DMS114 treated with DMSO at 0.1 percent for 48 hours (cell line): ENCODE results near the gene CTCFL.
"Not testable (repeated sequence)": the region's sequence is repeated elsewhere in the genome, so short reads cannot be mapped to it uniquely, and the experiment has no call there.

Experiments used
- DNase-seq: peaks from one replicate; lab custom pipeline; 2025; ENCODE audit not compliant: unreplicated experiment; lab: John Stamatoyannopoulos, UW

Gene CTCFL

GRCh38 chr20:57483287-57484050 is 41.5 kb downstream of the CTCFL start:
- no peak for DNase-seq

DNA sequence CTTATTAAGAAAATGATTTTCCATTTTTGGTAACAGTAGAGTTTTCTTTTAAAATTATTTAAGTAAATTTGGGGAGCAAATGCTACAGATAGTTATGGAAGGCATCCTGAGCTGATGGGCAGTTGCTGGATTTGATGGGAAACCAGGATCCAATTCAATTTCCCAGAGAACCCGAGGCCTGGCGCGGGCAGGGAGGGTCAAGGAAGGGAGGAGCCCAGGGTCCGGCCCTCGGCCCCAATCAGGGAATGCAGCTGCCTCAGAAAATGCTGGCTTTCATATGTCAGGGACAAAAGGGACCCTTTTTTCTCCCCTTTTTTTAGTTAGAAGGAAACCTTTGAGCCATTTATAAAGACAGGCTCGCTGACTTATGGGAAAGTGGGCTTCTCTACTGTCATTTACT is 42.1 kb downstream of the CTCFL start:
- DNase-seq: no peak

- no peak for DNase-seq
Measured at GRCh38 chr20:57482148-57482547, 42.8 kb downstream of the CTCFL start.

DNA sequence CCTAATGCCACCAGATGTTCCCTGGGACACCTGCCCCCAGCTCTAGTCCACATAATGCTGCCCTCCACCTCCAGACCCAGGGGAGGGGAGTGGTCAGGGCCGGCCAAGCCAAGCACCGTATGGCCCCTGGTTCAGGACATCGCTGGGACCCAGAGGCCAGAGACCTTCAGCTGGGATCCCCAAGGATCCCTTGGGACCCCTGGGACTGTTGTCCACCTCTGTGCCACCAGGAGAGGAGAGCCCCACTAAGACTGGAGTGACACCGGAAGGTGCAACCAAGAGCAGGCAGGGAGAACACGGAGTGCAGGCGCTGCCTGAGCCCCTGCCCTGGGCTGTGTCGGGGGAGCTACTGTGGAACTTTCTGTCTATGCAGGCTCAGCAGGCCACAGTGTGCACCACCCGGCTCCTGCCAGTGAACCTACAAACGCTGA is 43.6 kb downstream of the CTCFL start:
- no peak for DNase-seq

DNA sequence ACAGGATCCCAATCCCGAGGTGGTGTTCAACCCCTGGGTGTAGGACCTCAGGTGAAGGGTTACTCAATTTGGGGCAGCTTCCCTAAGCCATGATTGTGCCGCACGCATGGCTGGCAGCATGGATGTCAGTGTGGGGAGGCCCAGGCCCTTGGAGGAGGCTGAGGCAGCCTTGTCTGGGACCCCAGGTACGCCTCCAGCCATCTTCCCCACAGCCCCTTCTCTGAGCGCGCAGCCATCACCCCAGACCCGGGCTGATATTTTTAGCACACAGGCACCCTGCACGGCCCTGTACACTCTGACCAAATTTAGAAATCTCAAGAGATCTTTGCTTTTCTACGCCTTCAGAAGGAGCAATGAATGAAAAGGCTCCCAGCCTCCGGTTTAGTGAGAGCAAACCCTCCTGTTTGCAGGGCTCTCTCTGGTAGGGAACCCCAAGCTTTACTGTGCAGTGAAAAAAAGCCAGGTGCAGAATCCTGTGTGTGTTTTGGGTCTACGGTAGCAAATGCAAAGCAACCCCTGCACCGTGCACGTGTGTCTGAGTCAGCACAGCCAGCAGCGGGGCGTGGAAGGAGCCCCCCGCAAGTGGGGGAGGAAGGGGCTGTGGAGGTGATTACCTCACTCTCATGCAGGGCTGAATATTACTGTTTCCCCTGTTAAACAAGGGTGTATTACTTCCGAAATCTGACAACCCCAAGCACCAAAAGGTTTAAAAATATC is 44.3 kb downstream of the CTCFL start:
- DNase-seq: no peak

DNA sequence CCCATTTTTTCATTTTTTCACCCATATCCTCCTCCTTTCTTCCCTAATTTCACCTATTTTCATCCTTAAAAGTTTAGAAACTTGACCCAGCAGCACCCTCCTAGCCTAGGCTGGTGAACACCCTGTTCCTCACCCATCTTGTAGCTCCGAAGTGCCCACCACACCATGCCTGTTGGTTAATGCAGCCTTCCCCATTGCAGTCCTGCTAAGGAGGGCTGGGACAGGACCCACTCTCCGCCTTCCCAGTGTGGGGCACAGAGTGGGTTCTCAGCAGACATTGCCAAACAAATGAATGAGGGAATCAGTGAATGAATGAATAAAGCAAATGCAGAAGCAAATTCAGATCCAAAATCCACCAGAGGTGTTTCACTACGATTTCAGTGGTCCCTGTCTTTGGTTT is 45.7 kb downstream of the CTCFL start:
- DNase-seq: no peak

DNA sequence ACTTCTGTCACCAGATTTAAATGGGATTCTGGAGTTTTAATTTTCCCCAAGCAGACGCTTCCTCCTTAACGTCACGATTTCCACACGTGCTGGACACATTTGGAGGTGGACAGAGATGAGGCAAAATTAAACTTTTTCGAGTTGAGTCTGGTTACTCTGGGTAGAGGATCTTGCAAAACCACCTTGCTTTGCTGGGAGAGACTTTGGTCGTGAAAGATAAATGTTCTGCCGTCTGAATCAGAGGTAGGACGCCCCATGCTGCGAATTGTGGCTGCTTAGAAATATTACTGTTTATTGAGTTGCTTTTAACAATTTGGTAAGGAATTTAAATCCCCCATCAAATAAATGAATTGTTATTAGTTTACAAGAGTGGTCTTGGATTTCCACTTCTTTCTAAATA is 46.8 kb downstream of the CTCFL start:
- no peak for DNase-seq

DNA sequence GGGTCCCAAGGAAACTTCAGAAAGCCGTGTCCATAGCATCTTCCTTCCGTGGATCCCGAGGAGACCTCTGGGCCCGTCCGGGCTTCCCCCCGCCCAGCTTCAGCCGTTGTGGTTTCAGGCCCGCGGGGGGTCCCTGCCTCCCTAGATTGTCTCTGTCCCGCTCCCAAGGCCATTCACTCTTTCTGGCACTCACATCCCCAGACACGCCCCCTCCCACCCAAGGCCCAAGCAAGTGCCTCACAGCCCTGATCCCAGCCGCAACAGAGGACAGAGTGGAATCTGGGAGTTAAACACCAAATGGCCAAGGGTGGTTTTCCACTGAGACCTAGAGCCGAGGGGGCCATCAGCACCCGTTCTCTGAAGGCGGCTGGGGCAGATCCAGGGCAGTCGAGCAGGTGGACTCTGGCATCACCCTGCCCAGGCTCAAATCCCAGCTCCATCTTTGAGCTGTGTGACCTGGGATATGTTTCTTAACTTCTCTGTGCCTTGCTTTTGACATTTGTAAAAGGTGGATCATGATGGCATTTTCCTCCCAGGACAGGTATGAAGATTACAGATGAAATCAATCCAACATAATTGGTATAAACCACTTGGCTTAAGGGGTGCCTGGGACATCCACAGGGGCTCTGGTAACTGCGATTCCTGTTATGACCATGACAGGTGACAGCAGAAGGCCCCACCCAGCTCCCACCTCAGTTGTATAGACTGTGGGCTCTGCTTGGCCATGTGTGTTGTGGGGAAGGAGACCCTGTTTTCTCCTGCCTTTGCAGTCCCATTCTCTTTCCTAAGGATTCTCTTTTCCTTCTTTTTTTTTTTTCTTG is 48.1 kb downstream of the CTCFL start:
- DNase-seq: no peak

DNA sequence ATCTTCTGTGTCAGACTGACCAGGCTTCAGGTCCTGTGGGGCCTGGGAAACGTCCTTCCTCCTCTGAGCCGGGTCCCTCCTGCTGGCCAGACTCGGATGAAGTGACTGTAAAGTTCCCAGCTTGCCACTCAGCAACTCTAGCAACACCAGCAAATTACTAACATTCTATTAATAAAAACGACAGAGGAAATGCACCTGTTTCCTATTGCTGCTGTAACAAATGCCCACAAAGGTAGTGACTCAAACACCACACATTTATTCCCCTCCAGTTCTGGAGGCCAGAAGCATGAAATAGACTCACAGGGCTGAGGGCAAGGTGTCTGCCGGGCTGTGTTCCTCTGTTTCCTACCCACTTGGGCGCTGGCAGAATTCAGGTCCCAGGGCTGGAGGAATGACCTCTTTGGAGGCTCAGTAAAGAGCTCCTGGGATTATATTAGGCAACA is 48.8 kb downstream of the CTCFL start:
- DNase-seq: no peak

DNA sequence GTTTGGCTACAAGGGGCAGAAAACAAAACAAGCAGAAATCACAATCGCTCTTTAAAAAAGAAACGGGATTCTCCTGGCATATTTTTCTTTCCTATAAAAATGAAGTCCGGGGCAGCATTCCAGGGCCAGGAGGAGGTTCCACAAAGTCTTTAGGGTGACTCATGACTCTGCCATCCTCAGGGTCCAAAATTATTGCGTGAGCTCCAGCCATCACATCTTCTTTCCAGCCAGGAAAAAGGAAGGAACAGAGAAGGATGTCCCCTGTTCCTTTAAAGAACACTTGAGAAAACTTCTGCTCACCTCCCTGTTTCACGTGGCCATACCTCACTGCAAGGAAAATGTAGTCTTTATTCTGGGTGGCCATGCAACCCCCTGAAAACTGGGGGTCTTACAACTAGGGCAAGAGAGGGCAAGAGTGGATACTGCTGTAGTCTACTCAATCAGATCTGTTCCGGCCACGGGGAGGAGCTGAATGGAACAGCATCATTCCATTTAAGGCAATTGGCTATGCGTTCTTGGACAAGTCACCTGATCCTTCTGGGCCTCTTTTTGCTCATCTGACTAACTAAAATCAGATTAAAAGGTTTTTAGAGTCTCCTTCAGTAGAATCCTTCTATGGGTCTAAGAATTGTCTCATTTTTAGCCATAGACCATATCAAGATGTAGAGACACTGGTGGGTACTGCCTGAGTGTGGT is 49.4 kb downstream of the CTCFL start:
- DNase-seq: no peak

GRCh38 chr20:57474816-57475215 is 50.1 kb downstream of the CTCFL start:
- DNase-seq: no peak

DNA sequence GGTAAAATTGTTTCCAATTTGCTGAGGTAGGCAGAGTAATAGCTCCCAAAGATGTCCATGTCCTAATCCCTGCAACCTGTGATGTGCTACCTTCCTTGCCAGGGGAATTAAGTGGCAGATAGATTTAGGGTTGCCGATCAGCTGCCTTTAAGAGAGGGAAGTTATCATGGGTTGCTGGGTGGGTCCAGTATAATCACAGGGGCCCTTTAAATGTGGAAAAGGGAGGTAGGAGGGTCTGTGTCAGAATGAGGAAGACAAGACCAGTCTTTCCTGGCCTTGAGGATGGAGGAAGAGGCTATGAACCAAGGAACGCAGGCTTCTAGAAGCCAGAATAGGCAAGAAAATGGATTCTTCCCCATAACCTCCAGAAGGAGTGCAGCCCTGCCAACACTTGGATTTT is 50.7 kb downstream of the CTCFL start:
- no peak for DNase-seq

DNA sequence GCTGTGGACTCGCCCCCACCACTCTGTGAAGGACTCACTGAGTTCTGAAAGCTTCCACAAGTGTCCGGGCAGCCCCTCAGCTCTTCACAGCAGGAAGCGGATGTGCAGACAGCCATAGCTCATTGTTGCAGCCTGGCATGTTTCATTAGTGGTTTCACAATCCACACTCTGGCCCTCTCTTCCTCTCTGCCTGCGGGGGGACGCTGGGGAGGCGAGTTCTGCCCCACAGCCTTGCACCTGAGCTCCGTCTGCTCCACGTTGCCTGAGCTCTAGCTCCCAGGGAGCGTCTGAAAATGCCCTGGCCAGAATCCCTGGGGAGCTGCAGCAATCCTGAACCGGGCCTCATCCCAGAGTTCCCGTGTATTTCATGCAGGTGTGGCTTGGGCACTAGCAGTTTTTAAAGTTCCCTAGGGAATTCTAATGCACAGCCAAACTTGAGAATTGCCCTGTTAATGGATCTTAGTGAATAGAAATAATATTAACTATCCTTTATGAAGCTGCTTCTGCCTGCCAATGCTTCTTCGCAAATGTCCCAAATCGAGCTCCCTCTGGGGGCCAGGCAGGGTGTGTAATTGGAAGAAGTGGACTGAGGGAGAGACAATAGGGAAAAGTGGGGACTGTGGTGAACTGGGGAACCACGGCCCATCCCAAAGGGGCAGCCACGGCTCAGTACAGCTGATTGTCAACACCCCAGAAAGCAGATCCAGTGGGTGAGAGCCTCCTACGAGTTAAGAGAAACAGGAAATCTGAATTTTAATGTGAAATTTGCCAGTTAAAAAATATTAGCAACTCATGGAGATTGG is 51.5 kb downstream of the CTCFL start:
- no peak for DNase-seq

DNA sequence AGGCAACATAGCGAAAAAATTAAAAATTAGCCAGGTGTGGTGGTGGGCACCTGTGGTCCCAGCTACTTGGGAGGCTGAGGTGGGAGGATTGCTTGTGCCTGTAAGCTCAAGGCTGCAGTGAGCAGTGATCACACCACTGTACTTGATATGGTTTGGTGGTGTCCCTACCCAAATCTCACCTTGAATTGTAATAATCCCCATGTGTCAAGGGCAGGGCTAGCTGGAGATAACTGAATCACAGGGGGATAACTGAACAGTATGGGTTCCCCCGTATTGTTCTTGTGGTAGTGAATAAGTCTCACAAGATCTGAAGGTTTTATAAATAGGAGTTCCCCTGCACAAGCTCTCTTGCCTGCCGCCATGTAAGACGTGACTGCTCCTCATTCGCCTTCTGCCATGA is 52.5 kb downstream of the CTCFL start:
- DNase-seq: not testable (repeated sequence)

GRCh38 chr20:57471496-57472372 is 53.2 kb downstream of the CTCFL start:
- no peak for DNase-seq

DNA sequence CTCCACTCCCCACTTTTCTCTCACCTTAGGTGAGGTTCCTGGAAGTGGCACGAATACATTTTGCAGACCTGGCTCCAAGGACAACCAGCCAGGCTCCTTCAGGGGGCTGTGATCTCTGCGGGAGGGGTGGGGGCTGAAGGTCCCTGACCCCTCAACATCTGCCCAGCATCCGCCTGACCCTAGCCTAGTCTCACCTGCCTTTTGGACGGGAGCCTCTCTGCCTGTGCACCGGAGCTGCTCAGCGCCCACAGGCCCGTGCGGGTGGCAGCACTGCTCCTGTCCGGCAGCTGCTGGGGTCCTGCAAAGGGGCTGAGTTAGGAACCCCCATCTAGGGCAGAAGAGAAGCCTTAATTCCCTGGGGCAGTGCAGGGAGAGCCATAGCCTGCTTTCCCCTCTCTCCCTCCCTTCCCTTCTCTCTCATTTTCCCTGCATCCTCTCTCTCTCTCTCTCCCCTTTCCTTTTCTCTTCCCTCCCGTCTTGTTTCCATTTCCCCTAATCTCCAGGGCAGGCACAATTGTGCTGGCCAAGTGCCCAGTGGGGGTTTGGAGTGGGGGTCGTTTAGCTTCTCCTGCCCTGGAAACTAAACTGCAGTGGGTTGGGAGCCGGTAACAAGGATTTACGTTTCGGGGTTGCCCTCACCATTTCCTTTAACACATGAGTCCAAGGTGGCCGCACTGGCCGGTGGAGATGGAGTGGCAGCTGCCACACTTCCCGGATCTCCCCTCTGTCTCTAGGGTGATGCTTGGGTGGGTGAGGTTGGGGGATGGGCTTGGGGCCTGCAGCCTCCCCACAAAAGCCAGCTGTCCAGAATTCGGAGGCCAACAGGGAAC is 54.1 kb downstream of the CTCFL start:
- DNase-seq: no peak

GRCh38 chr20:57470212-57470522 is 54.8 kb downstream of the CTCFL start:
- no peak for DNase-seq

- no peak for DNase-seq
Measured at GRCh38 chr20:57469418-57470211, 55.3 kb downstream of the CTCFL start.
